B cell (primary cell): ENCODE measurements around the gene CALCOCO2.

Experiments
- CTCF ChIP-seq: fragments of 200-600 bp; IDR thresholded peaks from one replicate; pipeline ENCODE4 v1.8.0; 2022; ENCODE audit warnings: antibody characterized with exemption, mild to moderate bottlenecking
- EZH2 ChIP-seq: IDR thresholded peaks from 2 replicates; pipeline ENCODE4 v1.6.1; 2012; ENCODE audit warnings: borderline replicate concordance, low read depth, mild to moderate bottlenecking, moderate library complexity, low read length; ENCODE audit not compliant: insufficient read depth, poor library complexity, severe bottlenecking

- TF ChIP-seq CTCF, result no peak
- TF ChIP-seq EZH2, result no peak
These were observed 73.6 kb downstream of the CALCOCO2 start for GRCh38 chr17:48904428-48904827.
